ENCODE results near the gene HS6ST3.

HS6ST3 gene

GRCh38 chr13:96825653-96826052 is 735.7 kb downstream of the HS6ST3 start:
- no peak for DNase-seq (ENCODE audit: low read depth, low spot score)

- DNase-seq (ENCODE audit: low read depth, low spot score) = no peak
Measured at GRCh38 chr13:96834626-96835025, 744.7 kb downstream of the HS6ST3 start.

- no peak for DNase-seq (ENCODE audit: low read depth, low spot score)
Measured at GRCh38 chr13:96835546-96835945, 745.6 kb downstream of the HS6ST3 start.

DNA sequence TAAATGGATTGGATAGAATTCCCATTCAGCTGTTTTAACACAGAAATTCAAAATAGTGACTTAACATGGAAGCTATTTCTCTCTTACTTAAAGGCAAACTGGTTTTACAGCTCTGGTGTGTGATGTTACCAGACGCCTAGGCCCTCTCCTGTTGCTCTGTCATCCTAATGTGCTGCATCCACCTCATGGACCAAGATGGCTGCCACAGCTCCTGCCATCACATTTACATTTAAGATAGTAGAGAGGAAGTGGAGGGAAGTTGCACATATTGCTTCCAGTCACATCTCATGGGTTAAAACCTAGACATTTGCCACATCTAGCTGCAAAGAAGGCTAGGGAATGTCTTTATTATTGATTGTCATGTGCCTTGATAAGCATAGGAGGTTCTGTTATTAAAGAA is 746.8 kb downstream of the HS6ST3 start:
- no peak for DNase-seq (ENCODE audit: low read depth, low spot score)

GRCh38 chr13:96837809-96838208 is 747.9 kb downstream of the HS6ST3 start:
- DNase-seq (ENCODE audit: low read depth, low spot score) = no peak

DNA sequence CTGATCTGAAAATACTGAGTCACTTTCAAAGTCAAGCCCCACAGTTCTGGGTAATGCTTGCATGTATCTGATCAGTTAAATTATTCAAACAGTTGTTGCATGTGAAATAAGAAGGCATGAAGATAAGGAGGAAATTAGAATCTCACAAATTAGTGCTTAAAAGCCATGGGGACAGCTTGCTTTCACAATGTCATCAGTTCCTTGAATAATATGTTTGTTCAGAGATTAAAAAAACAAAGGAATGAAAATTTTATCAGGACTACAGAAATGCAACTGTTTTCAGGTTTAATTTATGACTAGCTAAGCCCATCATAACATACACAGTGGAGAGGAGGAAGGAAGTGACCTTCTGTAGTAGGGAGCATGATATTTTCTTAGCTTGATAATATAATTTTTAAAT is 754.3 kb downstream of the HS6ST3 start:
- DNase-seq (ENCODE audit: low read depth, low spot score) = no peak

GRCh38 chr13:96844616-96845015 is 754.7 kb downstream of the HS6ST3 start:
- DNase-seq (ENCODE audit: low read depth, low spot score) = no peak

GRCh38 chr13:96848286-96848685 is 758.4 kb downstream of the HS6ST3 start:
- DNase-seq (ENCODE audit: low read depth, low spot score) = no peak

- DNase-seq (ENCODE audit: low read depth, low spot score) = no peak
Measured at GRCh38 chr13:96849091-96849490, 759.2 kb downstream of the HS6ST3 start.

DNA sequence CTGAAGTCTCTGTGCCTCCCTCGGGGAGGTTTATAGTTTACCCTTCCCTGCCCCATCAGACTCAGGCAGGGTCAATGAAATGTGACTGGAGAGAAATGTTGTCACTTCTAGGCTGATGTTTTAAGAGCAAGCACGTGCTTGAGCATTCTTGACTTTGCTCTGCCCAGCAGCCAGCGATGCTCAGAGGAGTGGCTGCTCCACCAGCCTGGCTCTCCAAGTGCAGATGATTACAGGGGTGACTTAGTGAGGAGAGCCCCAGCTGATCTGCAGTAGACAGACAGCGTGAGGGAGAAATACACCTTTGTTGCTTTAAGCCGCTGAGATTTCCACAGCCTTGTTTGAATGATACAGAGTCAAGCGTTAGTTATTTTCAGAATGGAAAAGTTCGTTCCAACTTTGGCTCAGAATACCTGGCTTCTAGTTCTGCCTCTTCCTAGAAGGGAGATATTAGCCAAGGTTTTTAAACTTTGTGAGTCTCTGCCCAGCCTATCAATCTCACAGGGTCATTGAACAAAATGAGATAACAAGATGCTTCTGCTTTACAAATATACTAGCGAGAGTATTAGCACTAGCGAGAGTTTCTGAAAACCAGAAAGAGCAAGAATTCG is 760.7 kb downstream of the HS6ST3 start:
- DNase-seq (ENCODE audit: low read depth, low spot score) = no peak

DNA sequence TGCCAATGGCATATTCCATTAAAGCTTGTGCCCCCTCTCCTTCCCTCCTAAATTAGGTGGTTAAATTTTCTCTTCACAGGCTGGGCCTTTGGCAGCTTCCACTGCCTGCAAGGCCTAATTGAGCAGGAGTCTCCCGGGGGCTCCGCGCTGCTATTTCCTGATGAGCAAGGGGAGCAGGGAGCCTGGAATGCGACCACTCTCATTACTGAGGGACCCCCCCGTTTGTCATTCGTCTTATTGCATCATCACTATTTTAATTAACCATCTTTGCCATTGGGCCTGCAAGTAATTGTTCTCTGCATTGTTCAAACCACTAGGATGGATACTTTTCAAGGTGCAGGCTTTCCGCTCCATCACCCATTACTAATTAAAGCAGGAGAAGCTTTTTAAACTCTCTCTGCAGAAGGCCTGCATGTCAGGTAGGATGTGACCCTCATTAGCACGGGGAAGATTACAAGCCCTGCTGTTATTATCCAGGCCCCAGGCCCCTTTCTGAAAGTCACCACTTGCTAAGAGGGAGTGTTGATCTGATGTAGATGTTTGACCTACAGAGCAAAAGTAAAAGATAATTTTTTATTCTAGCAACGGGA is 762.0 kb downstream of the HS6ST3 start:
- DNase-seq (ENCODE audit: low read depth, low spot score) = no peak

DNA sequence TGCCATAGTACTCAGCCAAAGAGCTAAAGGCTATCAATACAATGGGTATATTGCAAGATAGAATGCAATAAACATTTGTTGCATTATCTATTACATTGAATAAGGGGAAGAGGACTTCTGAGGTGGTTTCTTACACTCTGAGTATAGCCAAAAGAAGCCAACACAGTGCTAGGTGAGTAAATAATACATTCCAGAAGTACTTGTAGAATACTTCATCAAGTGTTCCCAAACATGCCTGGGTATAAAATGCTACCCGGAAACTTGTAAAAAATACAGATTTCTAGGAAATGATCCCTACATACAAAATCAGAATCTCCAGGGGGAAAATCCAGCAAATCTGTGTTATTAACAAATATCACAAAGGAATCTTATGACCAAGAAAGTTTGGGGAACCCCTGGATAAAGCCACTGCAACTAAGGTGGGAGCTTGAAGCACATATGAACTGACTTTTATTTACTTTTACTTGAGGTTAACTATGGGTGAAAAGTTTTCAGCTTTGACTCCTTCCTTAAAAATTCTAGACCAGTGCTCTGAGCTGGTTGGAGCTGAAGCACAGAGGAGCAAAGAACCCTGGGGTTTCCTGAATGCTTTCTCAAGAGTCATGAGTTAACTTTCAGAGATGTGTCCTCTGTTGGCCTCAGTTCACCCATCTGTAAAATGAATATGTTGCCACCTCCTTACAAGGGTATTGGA is 768.4 kb downstream of the HS6ST3 start:
- DNase-seq (ENCODE audit: low read depth, low spot score) = no peak

- no peak for DNase-seq (ENCODE audit: low read depth, low spot score)
Measured at GRCh38 chr13:96860882-96861281, 771.0 kb downstream of the HS6ST3 start.

- no peak for DNase-seq (ENCODE audit: low read depth, low spot score)
Measured at GRCh38 chr13:96862093-96862492, 772.2 kb downstream of the HS6ST3 start.

DNA sequence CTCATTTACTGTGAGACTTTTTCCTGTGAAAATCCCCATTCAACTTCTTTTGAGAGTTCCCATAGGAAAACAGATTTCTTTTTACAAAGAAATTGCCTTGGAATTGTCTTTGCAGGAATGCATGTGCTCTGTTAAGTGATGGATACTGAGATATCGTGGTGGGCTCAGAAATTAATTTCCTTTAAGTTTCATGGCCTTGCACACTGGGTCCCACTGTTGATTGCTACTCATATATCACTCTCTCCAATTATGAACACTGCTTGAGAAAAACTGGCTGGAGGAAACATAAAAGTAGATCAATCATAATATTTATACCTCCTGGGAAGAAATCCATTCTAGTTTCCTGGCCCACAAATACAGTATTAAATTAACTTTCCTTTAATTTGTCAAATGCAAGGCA is 773.1 kb downstream of the HS6ST3 start:
- DNase-seq (ENCODE audit: low read depth, low spot score) = no peak

DNA sequence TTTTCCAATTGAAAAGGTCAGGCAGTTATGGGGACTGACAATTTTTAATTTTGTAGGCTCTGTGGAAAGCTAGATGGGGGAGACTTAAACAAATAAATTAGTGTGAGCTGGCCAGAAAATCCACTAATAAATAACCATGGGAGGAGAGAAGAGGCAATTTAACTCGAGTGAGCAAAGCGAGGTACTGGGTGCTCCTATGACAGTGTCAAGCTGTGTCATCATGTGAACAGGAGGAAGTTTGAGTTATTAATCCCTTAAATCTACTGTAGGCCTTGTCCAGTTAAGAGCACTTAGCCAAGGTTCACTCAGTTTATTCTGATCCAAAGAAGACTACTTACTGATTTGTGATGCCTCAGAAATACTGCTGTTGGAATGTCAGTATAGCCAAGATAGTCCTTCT is 781.6 kb downstream of the HS6ST3 start:
- DNase-seq (ENCODE audit: low read depth, low spot score) = no peak

DNA sequence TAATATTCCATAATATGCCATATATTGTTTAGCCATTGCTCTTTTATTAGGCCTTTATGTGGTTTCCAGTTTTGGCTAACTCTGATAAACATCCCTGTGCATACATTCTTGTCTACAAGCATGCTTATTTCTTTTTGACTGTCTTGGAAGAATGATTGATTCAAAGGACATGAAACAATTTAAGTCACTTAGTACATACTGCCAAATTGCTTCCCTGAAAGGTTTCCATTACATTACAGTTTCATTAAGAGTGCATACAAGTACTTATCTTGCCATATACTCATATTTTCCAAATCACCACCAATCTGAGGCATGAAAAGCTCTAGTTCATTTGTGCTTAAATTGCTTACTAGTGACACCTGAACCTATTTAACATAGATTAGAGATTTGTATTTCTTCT is 790.5 kb downstream of the HS6ST3 start:
- no peak for DNase-seq (ENCODE audit: low read depth, low spot score)
